ENCODE measurements around the gene ACSM2A. TPM values are rescaled to one million over a fixed set of nuclear protein-coding genes. Genes with fewer than 3 reads are reported as not detected.
"Not testable (repeated sequence)": the region's sequence is repeated elsewhere in the genome, so short reads cannot be mapped to it uniquely, and the experiment has no call there.

The ACSM2A gene, protein sequence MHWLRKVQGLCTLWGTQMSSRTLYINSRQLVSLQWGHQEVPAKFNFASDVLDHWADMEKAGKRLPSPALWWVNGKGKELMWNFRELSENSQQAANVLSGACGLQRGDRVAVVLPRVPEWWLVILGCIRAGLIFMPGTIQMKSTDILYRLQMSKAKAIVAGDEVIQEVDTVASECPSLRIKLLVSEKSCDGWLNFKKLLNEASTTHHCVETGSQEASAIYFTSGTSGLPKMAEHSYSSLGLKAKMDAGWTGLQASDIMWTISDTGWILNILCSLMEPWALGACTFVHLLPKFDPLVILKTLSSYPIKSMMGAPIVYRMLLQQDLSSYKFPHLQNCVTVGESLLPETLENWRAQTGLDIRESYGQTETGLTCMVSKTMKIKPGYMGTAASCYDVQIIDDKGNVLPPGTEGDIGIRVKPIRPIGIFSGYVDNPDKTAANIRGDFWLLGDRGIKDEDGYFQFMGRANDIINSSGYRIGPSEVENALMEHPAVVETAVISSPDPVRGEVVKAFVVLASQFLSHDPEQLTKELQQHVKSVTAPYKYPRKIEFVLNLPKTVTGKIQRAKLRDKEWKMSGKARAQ
- not detected for total RNA-seq
- long read RNA-seq: 0 reads

GRCh38 chr16:20451364-20451763, at the start of gene ACSM2A:
Gene ACSM2A, plus strand, starts transcription at chr16:20451521. Its CDS starts 8,594 bp downstream, at chr16:20460115.
- H3K4me3 ChIP-seq; intact Hi-C loops (cut with DNase I): not testable (repeated sequence)

DNA sequence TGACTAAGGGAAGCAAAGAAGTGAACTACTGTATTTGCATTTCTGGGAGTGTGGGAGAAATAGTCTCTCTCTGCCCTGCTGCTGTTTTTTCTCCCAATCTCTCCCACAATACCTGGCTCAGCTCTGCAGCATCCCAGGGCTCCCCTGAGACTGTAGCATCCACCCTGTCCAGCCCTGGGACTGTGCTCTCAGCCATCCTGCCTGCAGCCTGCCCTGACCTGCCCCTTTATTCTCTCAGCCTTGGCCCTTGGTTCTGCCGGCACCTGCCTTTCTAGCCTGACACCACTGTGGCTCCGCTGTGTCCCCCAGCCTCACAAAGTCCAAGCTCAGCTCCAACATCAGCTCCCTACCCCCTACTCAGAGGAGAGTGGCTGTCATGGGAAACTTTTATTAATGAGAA, 48.7 kb upstream of the ACSM2A start:
- Histone ChIP-seq H3K27me3 (no peaks in the 10 kb centered on the region), H3K36me3 (no peaks in the 10 kb centered on the region), H3K4me3 (no peak overlapping the region), H3K4me1 (no peaks in the 10 kb centered on the region), H3K9me3 (no peaks in the 10 kb centered on the region), H3K27ac (no peak overlapping the region)
- no peak for TF ChIP-seq CTCF (IDR thresholded peaks at IDR 0.05)
- DNase-seq (no peak), ATAC-seq (peak; percentile 16)
- intact Hi-C loops (cut with DNase I): no loop called here

More at GRCh38 chr16:20451364-20451763, at the start of gene ACSM2A:
- not testable (repeated sequence) for H3K27me3 ChIP-seq, DNase-seq, H3K27ac ChIP-seq, H3K36me3 ChIP-seq, ATAC-seq, H3K4me1 ChIP-seq, H3K9me3 ChIP-seq

- TF ChIP-seq CTCF (IDR thresholded peaks at IDR 0.05): no peak
- Histone ChIP-seq H3K36me3 (no peaks in the 10 kb centered on the region), H3K4me3 (no peak within 1 kb of the TSS), H3K27ac (no peak within 1 kb of the TSS), H3K27me3 (no peaks in the 10 kb centered on the region), H3K4me1 (no peaks in the 10 kb centered on the region), H3K9me3 (no peaks in the 10 kb centered on the region)
- ATAC-seq (no peak), DNase-seq (no peak)
- intact Hi-C loops (cut with DNase I): no loop called here
Measured at GRCh38 chr16:20404637-20405036, 46.7 kb upstream of the ACSM2A start, which contains the start of gene PDILT. Gene PDILT, minus strand, starts transcription at chr16:20404737. Its CDS starts 5,437 bp downstream, at chr16:20399300.

DNA sequence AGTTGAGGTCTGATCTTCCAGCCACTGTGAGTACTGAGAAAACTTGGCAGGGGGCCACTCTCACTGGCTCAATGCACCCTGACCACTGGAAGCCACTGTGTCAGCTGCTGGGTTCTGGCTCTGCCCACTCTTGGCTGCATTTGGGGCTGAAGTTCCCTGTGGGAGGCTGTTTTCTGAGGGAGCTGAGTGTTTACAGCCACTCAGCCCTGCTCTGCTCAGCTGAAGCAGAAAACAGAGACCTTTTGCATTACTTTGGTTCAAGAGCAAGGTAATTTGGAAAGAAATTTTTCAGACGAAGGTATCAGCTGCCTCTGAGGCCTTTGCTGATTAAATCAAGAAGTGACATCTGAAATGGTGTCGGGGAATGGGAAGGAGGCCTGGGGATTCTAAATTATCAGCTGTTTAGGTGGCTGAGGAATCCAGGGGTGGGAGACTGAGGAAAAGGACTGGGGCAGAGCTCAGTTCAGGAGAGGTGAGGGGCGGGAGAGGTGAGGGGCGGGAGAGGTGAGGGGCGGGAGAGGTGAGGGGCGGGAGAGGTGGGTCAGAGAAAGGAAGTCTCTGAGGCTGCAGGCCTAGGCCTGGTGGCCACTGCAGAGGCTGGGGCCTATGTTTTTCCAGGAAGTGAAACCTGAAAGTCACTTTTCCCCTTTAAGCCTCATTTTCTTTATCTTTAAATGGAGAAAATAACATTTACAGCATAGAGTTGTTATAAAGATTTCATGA, 41.8 kb upstream of the ACSM2A start, which contains the start of gene ACSM5:
TSS of gene ACSM5 (plus strand) at position 137 of the 723 bp plus-strand sequence. CDS start 1,951 bp downstream, outside the sequence.
- Histone ChIP-seq H3K27ac (no peak within 1 kb of the TSS), H3K9me3 (no peaks in the 10 kb centered on the region), H3K4me1 (no peaks in the 10 kb centered on the region), H3K4me3 (no peak within 1 kb of the TSS), H3K27me3 (no peaks in the 10 kb centered on the region), H3K36me3 (no peaks in the 10 kb centered on the region)
- TF ChIP-seq CTCF (IDR thresholded peaks at IDR 0.05): no peak
- DNase-seq (no peak), ATAC-seq (peak; percentile 60)
- intact Hi-C loops (cut with DNase I): no loop called here

DNA sequence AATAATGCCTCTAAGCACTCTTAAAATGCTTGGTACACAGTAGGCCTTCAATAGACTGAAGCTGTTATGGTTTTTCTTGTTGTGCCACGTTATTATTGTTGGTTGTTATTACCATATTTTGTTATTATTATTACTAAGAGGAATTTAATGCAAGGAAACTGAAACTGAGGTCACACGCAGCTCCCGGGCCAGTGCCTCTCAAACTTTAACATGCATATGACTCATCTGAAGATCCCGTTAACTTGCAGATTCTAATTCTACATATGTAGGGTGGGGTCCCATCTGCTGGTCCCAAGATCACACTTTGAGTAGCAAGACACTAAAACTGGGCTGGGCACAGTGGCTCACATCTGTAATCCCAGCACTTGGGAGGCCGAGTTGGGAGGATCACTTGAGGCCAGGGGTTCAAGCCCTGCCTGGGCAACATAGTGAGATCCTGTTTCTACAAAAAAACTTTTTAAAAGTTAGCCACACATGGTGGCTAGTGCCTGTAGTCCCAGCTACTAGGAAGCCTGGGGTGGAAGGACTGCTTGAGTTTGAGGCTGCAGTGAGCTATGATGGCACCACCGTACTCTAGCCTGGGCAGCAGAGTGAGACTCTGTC, 41.1 kb upstream of the ACSM2A start:
- no peaks in the 10 kb centered on the region for H3K36me3 ChIP-seq
- intact Hi-C loops (cut with DNase I): no loop called here
- ATAC-seq: peak; percentile 53
- TF ChIP-seq CTCF (IDR thresholded peaks at IDR 0.05): no peak
- H3K27me3 ChIP-seq: no peaks in the 10 kb centered on the region
- no peak overlapping the region for H3K27ac ChIP-seq
- H3K9me3 ChIP-seq: no peaks in the 10 kb centered on the region
- no peaks in the 10 kb centered on the region for H3K4me1 ChIP-seq
- no peak for DNase-seq
- no peak overlapping the region for H3K4me3 ChIP-seq

Measured in upper lobe of right lung (tissue), 1 donor.